Measurements from ENCODE around the gene PAAF1.

DNA sequence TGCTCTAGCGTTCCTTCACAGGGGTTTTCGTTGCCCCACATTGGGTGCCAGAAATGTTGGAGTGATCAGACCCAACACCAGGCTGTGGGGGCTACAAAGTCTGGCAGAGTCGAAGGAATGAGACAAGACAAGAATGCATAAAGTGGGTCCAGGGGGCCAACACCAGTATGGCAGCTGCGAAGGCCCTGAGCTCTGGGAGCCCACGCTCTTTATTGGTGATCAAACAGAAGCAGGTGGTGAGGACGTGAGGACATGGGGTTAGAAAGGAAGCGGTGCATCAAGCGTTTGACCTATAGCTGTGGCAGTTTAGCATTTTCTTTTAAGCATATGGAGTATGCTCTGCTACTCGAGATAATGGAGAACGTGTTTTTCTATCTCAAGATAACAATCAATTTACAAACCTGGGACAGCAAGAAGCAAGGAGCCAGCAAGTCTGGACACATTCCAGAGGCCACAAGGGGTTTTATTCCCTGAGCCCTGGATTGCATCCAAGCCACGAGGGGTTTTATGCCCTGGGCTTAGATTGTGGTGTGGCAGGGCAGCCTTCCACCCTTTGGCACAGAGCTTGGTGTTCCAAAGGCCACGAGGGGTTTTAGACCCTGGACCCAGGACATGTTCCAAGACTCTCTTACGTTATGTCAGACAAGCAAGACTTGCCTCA lies 70.1 kb downstream of the PAAF1 start:
- TF ChIP-seq, protein P1, sequence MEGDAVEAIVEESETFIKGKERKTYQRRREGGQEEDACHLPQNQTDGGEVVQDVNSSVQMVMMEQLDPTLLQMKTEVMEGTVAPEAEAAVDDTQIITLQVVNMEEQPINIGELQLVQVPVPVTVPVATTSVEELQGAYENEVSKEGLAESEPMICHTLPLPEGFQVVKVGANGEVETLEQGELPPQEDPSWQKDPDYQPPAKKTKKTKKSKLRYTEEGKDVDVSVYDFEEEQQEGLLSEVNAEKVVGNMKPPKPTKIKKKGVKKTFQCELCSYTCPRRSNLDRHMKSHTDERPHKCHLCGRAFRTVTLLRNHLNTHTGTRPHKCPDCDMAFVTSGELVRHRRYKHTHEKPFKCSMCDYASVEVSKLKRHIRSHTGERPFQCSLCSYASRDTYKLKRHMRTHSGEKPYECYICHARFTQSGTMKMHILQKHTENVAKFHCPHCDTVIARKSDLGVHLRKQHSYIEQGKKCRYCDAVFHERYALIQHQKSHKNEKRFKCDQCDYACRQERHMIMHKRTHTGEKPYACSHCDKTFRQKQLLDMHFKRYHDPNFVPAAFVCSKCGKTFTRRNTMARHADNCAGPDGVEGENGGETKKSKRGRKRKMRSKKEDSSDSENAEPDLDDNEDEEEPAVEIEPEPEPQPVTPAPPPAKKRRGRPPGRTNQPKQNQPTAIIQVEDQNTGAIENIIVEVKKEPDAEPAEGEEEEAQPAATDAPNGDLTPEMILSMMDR (IDR thresholded peaks at IDR 0.05): no peak
- TF ChIP-seq POLR2A (IDR thresholded peaks at IDR 0.05): no peak
- no peak for TF ChIP-seq EP300 (IDR thresholded peaks at IDR 0.05)

All from suprapubic skin (tissue), 3 donors.